ENCODE results near the gene ADORA1. TPM values are rescaled to one million over a fixed set of nuclear protein-coding genes. Genes with fewer than 3 reads are reported as not detected.

ADORA1 gene
- total and polyA plus RNA-seq, 4 donors = 0.71 to 2.5 TPM; not detected in 2

- ATAC-seq (ENCODE audit: low FRiP score) (no peak), DNase-seq (peak in 1 of 2 donors; percentile 56)
- intact Hi-C loops (cut with DNase I) = no loop called here
- H3K4me1 ChIP-seq (ENCODE audit: control insufficient read depth in 1 of 2, insufficient read depth in 2 of 2, low read length in 2 of 2) = no peaks in the 10 kb centered on the region
- no peaks in the 10 kb centered on the region for H3K9me3 ChIP-seq (ENCODE audit: control insufficient read depth, low read length)
- H3K4me3 ChIP-seq (ENCODE audit: low read length in 2 of 2) = no peak overlapping the region
- H3K27me3 ChIP-seq (ENCODE audit: control insufficient read depth in 1 of 2, insufficient read depth in 2 of 2, low read length in 1 of 2) = no peaks in the 10 kb centered on the region
- 90 to 93% methylated on average over 9 of the region's 9 CpGs for WGBS, 2 donors
- H3K36me3 ChIP-seq (ENCODE audit: control insufficient read depth in 1 of 2, insufficient read depth in 2 of 2, low read length in 1 of 2) = no peaks in the 10 kb centered on the region
- no peak overlapping the region for H3K27ac ChIP-seq (ENCODE audit: low read depth in 1 of 2, low read length in 2 of 2)
These were observed 4.1 kb downstream of the ADORA1 start for GRCh38 chr1:203131548-203132200.

- peak in 1 of 2 donors; percentile 57 for DNase-seq
- Histone ChIP-seq H3K4me1 (ENCODE audit: control insufficient read depth in 1 of 2, insufficient read depth in 2 of 2, low read length in 2 of 2) (no peaks in the 10 kb centered on the region), H3K27me3 (ENCODE audit: control insufficient read depth in 1 of 2, insufficient read depth in 2 of 2, low read length in 1 of 2) (no peaks in the 10 kb centered on the region), H3K4me3 (ENCODE audit: low read length in 2 of 2) (no peak overlapping the region), H3K27ac (ENCODE audit: low read depth in 1 of 2, low read length in 2 of 2) (no peak overlapping the region), H3K36me3 (ENCODE audit: control insufficient read depth in 1 of 2, insufficient read depth in 2 of 2, low read length in 1 of 2) (no peaks in the 10 kb centered on the region), H3K9me3 (ENCODE audit: control insufficient read depth, low read length) (no peaks in the 10 kb centered on the region)
- intact Hi-C loops (cut with DNase I) = no loop called here
- 89 to 93% methylated on average over 12 of the region's 12 CpGs for WGBS, 2 donors
- ATAC-seq (ENCODE audit: low FRiP score) = no peak
These were observed 6.6 kb downstream of the ADORA1 start for GRCh38 chr1:203133970-203134725.

GRCh38 chr1:203135636-203136305 lies 8.2 kb downstream of the ADORA1 start:
- Histone ChIP-seq H3K4me3 (ENCODE audit: low read length in 2 of 2) (no peak overlapping the region), H3K9me3 (ENCODE audit: control insufficient read depth, low read length) (no peaks in the 10 kb centered on the region), H3K27ac (ENCODE audit: low read depth in 1 of 2, low read length in 2 of 2) (no peak overlapping the region), H3K27me3 (ENCODE audit: control insufficient read depth in 1 of 2, insufficient read depth in 2 of 2, low read length in 1 of 2) (no peaks in the 10 kb centered on the region), H3K4me1 (ENCODE audit: control insufficient read depth in 1 of 2, insufficient read depth in 2 of 2, low read length in 2 of 2) (no peaks in the 10 kb centered on the region), H3K36me3 (ENCODE audit: control insufficient read depth in 1 of 2, insufficient read depth in 2 of 2, low read length in 1 of 2) (no peaks in the 10 kb centered on the region)
- 68 to 75% methylated on average over 8 of the region's 8 CpGs for WGBS, 2 donors
- intact Hi-C loops (cut with DNase I) = no loop called here
- no peak for ATAC-seq (ENCODE audit: low FRiP score)
- peak in 1 of 2 donors; percentile 47 for DNase-seq

- H3K36me3 ChIP-seq (ENCODE audit: control insufficient read depth in 1 of 2, insufficient read depth in 2 of 2, low read length in 1 of 2) = no peaks in the 10 kb centered on the region
- intact Hi-C loops (cut with DNase I) = no loop called here
- H3K27me3 ChIP-seq (ENCODE audit: control insufficient read depth in 1 of 2, insufficient read depth in 2 of 2, low read length in 1 of 2) = no peaks in the 10 kb centered on the region
- WGBS, 2 donors = 94 to 100% methylated on average over 1 of the region's 1 CpG
- no peaks in the 10 kb centered on the region for H3K4me1 ChIP-seq (ENCODE audit: control insufficient read depth in 1 of 2, insufficient read depth in 2 of 2, low read length in 2 of 2)
- H3K9me3 ChIP-seq (ENCODE audit: control insufficient read depth, low read length) = no peaks in the 10 kb centered on the region
- no peak overlapping the region for H3K4me3 ChIP-seq (ENCODE audit: low read length in 2 of 2)
- no peak overlapping the region for H3K27ac ChIP-seq (ENCODE audit: low read depth in 1 of 2, low read length in 2 of 2)
- peak in 1 of 2 donors; percentile 53 for DNase-seq
- ATAC-seq (ENCODE audit: low FRiP score) = no peak
These were observed 9.0 kb downstream of the ADORA1 start for GRCh38 chr1:203136409-203137042.

- no peak overlapping the region for H3K4me3 ChIP-seq (ENCODE audit: low read length in 2 of 2)
- no peaks in the 10 kb centered on the region for H3K36me3 ChIP-seq (ENCODE audit: control insufficient read depth in 1 of 2, insufficient read depth in 2 of 2, low read length in 1 of 2)
- no peak for DNase-seq
- H3K4me1 ChIP-seq (ENCODE audit: control insufficient read depth in 1 of 2, insufficient read depth in 2 of 2, low read length in 2 of 2) = no peaks in the 10 kb centered on the region
- H3K27ac ChIP-seq (ENCODE audit: low read depth in 1 of 2, low read length in 2 of 2) = no peak overlapping the region
- ATAC-seq (ENCODE audit: low FRiP score) = no peak
- no peaks in the 10 kb centered on the region for H3K9me3 ChIP-seq (ENCODE audit: control insufficient read depth, low read length)
- intact Hi-C loops (cut with DNase I) = no loop called here
- no peaks in the 10 kb centered on the region for H3K27me3 ChIP-seq (ENCODE audit: control insufficient read depth in 1 of 2, insufficient read depth in 2 of 2, low read length in 1 of 2)
- WGBS, 2 donors = 91 to 94% methylated on average over 4 of the region's 4 CpGs
These were observed 9.8 kb downstream of the ADORA1 start for GRCh38 chr1:203137324-203137723.

GRCh38 chr1:203138066-203138465 lies 10.5 kb downstream of the ADORA1 start:
- Histone ChIP-seq H3K27me3 (ENCODE audit: control insufficient read depth in 1 of 2, insufficient read depth in 2 of 2, low read length in 1 of 2) (no peaks in the 10 kb centered on the region), H3K36me3 (ENCODE audit: control insufficient read depth in 1 of 2, insufficient read depth in 2 of 2, low read length in 1 of 2) (no peaks in the 10 kb centered on the region), H3K4me1 (ENCODE audit: control insufficient read depth in 1 of 2, insufficient read depth in 2 of 2, low read length in 2 of 2) (no peaks in the 10 kb centered on the region), H3K4me3 (ENCODE audit: low read length in 2 of 2) (no peak overlapping the region), H3K27ac (ENCODE audit: low read depth in 1 of 2, low read length in 2 of 2) (no peak overlapping the region), H3K9me3 (ENCODE audit: control insufficient read depth, low read length) (no peaks in the 10 kb centered on the region)
- ATAC-seq (ENCODE audit: low FRiP score) (no peak), DNase-seq (peak in 1 of 2 donors; percentile 2)
- intact Hi-C loops (cut with DNase I) = no loop called here
- 92 to 96% methylated on average over 3 of the region's 3 CpGs for WGBS, 2 donors

GRCh38 chr1:203139976-203140475 lies 12.5 kb downstream of the ADORA1 start:
- no peak overlapping the region for H3K27ac ChIP-seq (ENCODE audit: low read depth in 1 of 2, low read length in 2 of 2)
- H3K9me3 ChIP-seq (ENCODE audit: control insufficient read depth, low read length) = no peaks in the 10 kb centered on the region
- no peak for ATAC-seq (ENCODE audit: low FRiP score)
- H3K36me3 ChIP-seq (ENCODE audit: control insufficient read depth in 1 of 2, insufficient read depth in 2 of 2, low read length in 1 of 2) = no peaks in the 10 kb centered on the region
- DNase-seq = peak in 1 of 2 donors; percentile 10
- WGBS, 2 donors = 86 to 89% methylated on average over 8 of the region's 8 CpGs
- no peaks in the 10 kb centered on the region for H3K4me1 ChIP-seq (ENCODE audit: control insufficient read depth in 1 of 2, insufficient read depth in 2 of 2, low read length in 2 of 2)
- no peaks in the 10 kb centered on the region for H3K27me3 ChIP-seq (ENCODE audit: control insufficient read depth in 1 of 2, insufficient read depth in 2 of 2, low read length in 1 of 2)
- H3K4me3 ChIP-seq (ENCODE audit: low read length in 2 of 2) = no peak overlapping the region
- intact Hi-C loops (cut with DNase I) = no loop called here

GRCh38 chr1:203140743-203141520 lies 13.4 kb downstream of the ADORA1 start:
- Histone ChIP-seq H3K27ac (ENCODE audit: low read depth in 1 of 2, low read length in 2 of 2) (no peak overlapping the region), H3K9me3 (ENCODE audit: control insufficient read depth, low read length) (no peaks in the 10 kb centered on the region), H3K27me3 (ENCODE audit: control insufficient read depth in 1 of 2, insufficient read depth in 2 of 2, low read length in 1 of 2) (no peaks in the 10 kb centered on the region), H3K36me3 (ENCODE audit: control insufficient read depth in 1 of 2, insufficient read depth in 2 of 2, low read length in 1 of 2) (no peaks in the 10 kb centered on the region), H3K4me1 (ENCODE audit: control insufficient read depth in 1 of 2, insufficient read depth in 2 of 2, low read length in 2 of 2) (no peaks in the 10 kb centered on the region), H3K4me3 (ENCODE audit: low read length in 2 of 2) (no peak overlapping the region)
- WGBS, 2 donors = 66 to 69% methylated on average over 5 of the region's 5 CpGs
- intact Hi-C loops (cut with DNase I) = no loop called here
- ATAC-seq (ENCODE audit: low FRiP score) (no peak), DNase-seq (peak in 1 of 2 donors; percentile 51)

Measured in aorta (tissue), 5 donors.